Tibial nerve (tissue), 4 donors: ENCODE results near the gene COX6A1.

ENCODE experiments used
- CTCF ChIP-seq, 5 experiments: fragments of 200-600 bp in 3 of 5; fragments of 450-650 bp in 2 of 5; sonication (generic) in 3 of 5; IDR thresholded peaks; one replicate each; pipeline ENCODE4 v1.5.1; 2016 to 2019; ENCODE audit warnings: antibody characterized with exemption in 5 of 5, mild to moderate bottlenecking in 3 of 5, moderate library complexity in 2 of 5
- EP300 ChIP-seq, 2 donors: sonication (generic); formaldehyde crosslinking; IDR thresholded peaks; one replicate each; pipeline ENCODE4 v1.6.1; 2017; ENCODE audit warnings: antibody characterized with exemption in 2 of 2, mild to moderate bottlenecking in 1 of 2
- POLR2A ChIP-seq, 2 donors: fragments of 450-650 bp; IDR thresholded peaks; one replicate each; pipeline ENCODE4 v1.6.1; 2017; ENCODE audit warnings: antibody characterized with exemption in 2 of 2, mild to moderate bottlenecking in 2 of 2, moderate library complexity in 2 of 2

- TF ChIP-seq POLR2A (IDR thresholded peaks at IDR 0.05) (no peak), CTCF (IDR thresholded peaks at IDR 0.05) (no peak), EP300 (IDR thresholded peaks at IDR 0.05) (no peak)
Observed at GRCh38 chr12:120475643-120476042, 37.7 kb downstream of the COX6A1 start.
